GM21423 (cell line): ENCODE results near the gene NUTM2D.
"Not testable (repeated sequence)": the region's sequence is repeated elsewhere in the genome, so short reads cannot be mapped to it uniquely, and the experiment has no call there.

Source experiments
- ATAC-seq: cut with Tn5 transposase; IDR thresholded peaks from one replicate; pipeline ENCODE4 v1.9.1; 2021; ENCODE audit warnings: mild to moderate bottlenecking, moderate library complexity; ENCODE audit not compliant: unreplicated experiment

NUTM2D gene

GRCh38 chr10:87357444-87357843, at the start of gene NUTM2D:
NUTM2D (plus strand) TSS chr10:87357744; CDS start chr10:87358266, 522 bp downstream.
- ATAC-seq, result not testable (repeated sequence)

GRCh38 chr10:87308702-87309101, 48.8 kb upstream of the NUTM2D start:
- not testable (repeated sequence) for ATAC-seq

- ATAC-seq, result not testable (repeated sequence)
Measured at GRCh38 chr10:87309657-87310056, 47.9 kb upstream of the NUTM2D start.

GRCh38 chr10:87311521-87311920, 46.0 kb upstream of the NUTM2D start:
- not testable (repeated sequence) for ATAC-seq

- ATAC-seq, result not testable (repeated sequence)
Measured at GRCh38 chr10:87313649-87314359, 43.7 kb upstream of the NUTM2D start.

GRCh38 chr10:87314360-87314973, 43.1 kb upstream of the NUTM2D start:
- ATAC-seq, result not testable (repeated sequence)

- not testable (repeated sequence) for ATAC-seq
Measured at GRCh38 chr10:87321505-87321904, 36.0 kb upstream of the NUTM2D start.

- not testable (repeated sequence) for ATAC-seq
Measured at GRCh38 chr10:87324559-87324958, 33.0 kb upstream of the NUTM2D start.

GRCh38 chr10:87327958-87328357, 29.6 kb upstream of the NUTM2D start:
- not testable (repeated sequence) for ATAC-seq

- not testable (repeated sequence) for ATAC-seq
Measured at GRCh38 chr10:87329131-87329530, 28.4 kb upstream of the NUTM2D start.

- ATAC-seq, result not testable (repeated sequence)
Measured at GRCh38 chr10:87332687-87333086, 24.9 kb upstream of the NUTM2D start.

GRCh38 chr10:87340411-87340810, 17.1 kb upstream of the NUTM2D start:
- not testable (repeated sequence) for ATAC-seq

GRCh38 chr10:87341546-87342142, 15.9 kb upstream of the NUTM2D start:
- ATAC-seq, result peak; percentile 8

- ATAC-seq, result peak; percentile 80
Measured at GRCh38 chr10:87342249-87342710, 15.3 kb upstream of the NUTM2D start.

GRCh38 chr10:87342711-87343258, 14.8 kb upstream of the NUTM2D start:
- peak; percentile 80 for ATAC-seq

GRCh38 chr10:87345743-87346142, 11.8 kb upstream of the NUTM2D start:
- not testable (repeated sequence) for ATAC-seq

GRCh38 chr10:87350161-87350560, 7.4 kb upstream of the NUTM2D start:
- not testable (repeated sequence) for ATAC-seq

GRCh38 chr10:87352825-87353224, 4.7 kb upstream of the NUTM2D start:
- not testable (repeated sequence) for ATAC-seq

- ATAC-seq, result not testable (repeated sequence)
Measured at GRCh38 chr10:87355110-87355509, 2.4 kb upstream of the NUTM2D start.

GRCh38 chr10:87358159-87358558, 615 bp downstream of the NUTM2D start:
- not testable (repeated sequence) for ATAC-seq

- ATAC-seq, result not testable (repeated sequence)
Measured at GRCh38 chr10:87369514-87370112, 12.1 kb downstream of the NUTM2D start.
